GM12873 (cell line): ENCODE measurements around the gene DNAJC8.

Experiments
- TF ChIP-seq, protein P1 (sequence below): IDR thresholded peaks from 2 replicates; pipeline ENCODE4 v1.5.1; 2012; ENCODE audit warnings: low read depth, mild to moderate bottlenecking, moderate library complexity, low read length, control low read depth; ENCODE audit not compliant: insufficient read depth; ENCODE audit errors: missing control alignments

DNAJC8 gene

DNA sequence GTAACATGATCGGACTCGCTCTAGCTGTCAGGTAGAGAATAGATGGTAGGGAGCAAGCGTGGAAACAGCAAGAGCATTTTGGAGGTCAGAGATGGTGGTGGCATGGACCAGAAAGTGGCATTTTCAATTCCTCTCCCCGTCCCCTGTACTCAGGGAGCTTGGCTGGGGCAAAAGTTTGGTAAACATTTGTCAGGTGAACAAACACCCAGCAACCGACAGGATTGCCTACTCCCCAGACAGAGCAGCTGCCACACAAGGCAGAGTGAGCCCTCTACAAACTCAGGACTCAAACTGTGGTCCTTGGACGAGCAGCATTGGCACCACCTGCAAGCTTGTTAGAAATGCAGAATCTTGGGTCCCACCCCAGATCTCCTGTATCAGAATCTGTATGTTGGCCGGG is 70.7 kb downstream of the DNAJC8 start:
- TF ChIP-seq, protein P1, sequence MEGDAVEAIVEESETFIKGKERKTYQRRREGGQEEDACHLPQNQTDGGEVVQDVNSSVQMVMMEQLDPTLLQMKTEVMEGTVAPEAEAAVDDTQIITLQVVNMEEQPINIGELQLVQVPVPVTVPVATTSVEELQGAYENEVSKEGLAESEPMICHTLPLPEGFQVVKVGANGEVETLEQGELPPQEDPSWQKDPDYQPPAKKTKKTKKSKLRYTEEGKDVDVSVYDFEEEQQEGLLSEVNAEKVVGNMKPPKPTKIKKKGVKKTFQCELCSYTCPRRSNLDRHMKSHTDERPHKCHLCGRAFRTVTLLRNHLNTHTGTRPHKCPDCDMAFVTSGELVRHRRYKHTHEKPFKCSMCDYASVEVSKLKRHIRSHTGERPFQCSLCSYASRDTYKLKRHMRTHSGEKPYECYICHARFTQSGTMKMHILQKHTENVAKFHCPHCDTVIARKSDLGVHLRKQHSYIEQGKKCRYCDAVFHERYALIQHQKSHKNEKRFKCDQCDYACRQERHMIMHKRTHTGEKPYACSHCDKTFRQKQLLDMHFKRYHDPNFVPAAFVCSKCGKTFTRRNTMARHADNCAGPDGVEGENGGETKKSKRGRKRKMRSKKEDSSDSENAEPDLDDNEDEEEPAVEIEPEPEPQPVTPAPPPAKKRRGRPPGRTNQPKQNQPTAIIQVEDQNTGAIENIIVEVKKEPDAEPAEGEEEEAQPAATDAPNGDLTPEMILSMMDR, result no peak

DNA sequence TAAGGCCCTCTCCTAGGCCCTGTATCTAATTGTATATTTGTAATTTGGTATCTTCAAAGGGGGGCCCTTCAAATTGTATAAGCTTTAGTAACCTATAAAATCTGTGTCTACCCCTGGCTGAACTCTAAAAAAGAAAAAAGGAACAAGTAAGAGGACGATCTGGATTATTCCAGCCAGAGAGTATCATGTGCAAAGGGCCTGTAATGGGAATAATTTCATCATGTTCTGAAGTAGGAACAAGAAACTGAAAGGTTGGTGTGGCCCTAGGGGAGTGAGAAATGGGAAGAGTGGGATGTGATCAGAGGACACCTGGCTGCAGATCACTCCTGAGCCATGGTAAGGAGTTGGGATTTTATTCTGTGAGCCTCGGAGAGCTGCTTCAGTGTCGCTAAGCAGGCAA is 71.1 kb downstream of the DNAJC8 start:
- TF ChIP-seq, protein P1, result no peak

DNA sequence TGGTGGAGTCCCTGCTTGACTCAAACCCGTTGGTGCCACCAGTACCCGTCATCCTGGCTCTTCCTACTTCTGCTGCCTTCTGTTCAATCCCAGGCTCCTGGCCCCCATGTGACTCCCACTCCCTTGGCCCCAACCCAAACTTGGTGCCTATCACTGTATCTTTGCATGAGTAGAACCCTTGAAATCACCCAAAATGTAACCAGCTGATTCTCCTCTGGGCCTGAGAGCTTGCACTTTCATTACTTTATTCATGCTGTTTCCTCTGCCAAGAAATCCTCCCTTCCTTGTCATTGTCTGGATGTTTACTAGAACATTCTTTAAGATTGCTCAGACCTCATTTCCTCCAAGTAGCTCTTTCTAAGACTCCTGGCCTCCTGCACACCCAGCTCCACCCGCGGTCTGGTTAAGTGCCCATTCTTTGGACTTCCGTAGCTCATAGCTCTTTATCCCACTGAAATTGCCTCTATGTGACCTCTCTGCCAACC is 72.0 kb downstream of the DNAJC8 start:
- TF ChIP-seq, protein P1, result no peak

DNA sequence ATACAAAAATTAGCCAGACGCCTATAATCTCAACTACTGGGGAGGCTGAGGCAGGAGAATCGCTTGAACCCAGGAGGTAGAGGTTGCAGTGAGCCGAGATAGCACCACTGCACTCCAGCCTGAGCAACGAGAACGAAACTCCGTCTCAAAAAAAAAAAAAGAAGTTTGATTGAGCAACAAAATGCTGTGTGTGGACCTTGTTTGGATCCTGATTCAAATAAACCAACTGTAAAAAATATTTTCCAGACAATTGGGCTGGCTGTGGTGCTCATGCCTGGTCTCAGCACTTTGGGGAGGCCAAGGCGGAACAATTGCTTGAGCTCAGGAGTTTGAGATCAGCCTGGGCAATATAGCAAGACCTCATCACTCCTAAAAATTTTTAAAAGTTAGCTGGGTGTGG is 73.1 kb downstream of the DNAJC8 start:
- TF ChIP-seq, protein P1, result no peak

DNA sequence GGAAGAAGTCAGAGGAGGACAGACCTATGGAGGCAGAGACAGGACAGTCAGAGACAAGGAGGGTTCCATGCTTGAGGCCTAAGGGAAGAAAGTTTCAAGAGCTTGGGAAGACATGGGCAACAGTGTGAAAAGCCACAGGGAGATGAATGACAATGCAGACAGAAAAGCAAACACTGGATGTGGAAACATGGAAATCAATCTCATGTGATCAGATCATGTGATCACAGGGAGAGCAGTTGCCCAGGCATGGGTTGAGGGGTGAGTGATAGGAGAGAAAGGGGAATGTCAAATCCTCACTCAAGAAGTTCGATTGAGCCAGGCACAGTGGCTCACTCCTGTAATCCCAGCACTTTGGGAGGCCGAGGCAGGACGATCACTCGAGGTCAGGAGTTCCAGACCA is 73.6 kb downstream of the DNAJC8 start:
- TF ChIP-seq, protein P1, result no peak

DNA sequence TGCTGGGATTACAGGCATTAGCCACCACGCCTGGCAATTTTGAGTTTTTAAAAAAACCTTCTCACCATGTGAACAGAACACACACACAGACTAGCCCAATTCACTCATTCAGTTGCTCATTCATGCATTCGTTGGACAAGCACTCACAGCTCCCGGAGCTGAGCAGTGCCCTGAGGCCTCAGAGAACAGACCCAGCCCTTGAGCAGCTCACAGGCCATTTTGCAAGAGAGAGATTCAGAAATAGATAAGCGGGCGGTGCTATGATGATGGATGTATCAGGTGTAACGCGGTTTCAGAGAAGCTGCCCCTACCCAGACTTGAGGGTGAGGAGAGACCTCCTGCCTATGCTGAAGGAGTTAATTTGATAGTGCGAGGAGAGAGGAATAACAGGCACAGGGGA is 74.9 kb downstream of the DNAJC8 start:
- TF ChIP-seq, protein P1, result no peak

DNA sequence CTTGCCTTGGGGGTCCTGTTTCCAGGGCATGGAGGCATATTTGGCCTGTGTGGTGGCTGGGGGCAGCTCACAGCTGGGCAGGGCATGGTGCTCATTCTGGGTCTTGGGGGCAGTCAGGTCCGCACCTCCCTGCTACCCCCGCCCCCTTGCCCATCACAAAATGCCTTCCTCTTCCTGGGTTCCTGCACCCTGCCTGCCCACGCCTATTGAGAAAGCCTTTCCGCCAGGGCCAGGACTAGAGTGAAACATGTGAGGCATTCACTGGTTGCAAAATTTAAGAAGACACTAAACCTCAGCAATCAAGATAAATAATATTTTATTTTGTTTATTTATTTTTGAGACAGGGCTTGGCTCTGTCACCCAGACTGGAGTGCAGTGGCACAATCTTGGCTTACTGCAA is 76.0 kb downstream of the DNAJC8 start:
- TF ChIP-seq, protein P1, result no peak

DNA sequence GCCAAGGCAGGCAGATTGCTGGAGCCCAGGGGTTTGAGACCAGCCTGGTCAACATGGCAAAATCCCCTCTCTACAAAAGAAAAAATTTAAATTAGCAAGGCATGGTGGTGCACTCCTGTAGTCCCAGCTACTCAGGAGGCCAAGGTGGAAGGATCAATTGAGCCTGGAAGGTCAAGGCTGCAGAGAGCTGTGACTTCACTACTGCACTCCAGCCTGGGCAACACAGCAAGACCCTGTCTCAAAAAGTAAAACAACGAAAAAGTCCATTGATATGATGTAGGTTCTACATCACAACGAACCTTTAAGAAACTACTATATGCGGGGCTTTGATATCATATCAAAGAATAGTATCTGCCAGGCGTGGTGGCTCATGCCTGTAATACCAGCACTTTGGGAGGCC is 77.2 kb downstream of the DNAJC8 start:
- TF ChIP-seq, protein P1, result no peak
